NCI-H2227 treated with DMSO at 0.1 percent for 48 hours (cell line): ENCODE measurements around the gene CXorf49.
"Not testable (repeated sequence)": the region's sequence is repeated elsewhere in the genome, so short reads cannot be mapped to it uniquely, and the experiment has no call there.

Experiments
- DNase-seq: peaks from one replicate; lab custom pipeline; 2025; lab: John Stamatoyannopoulos, UW

The CXorf49 gene

GRCh38 chrX:71718185-71718584 lies at the start of gene CXorf49:
Gene CXorf49 (minus strand): TSS chrX:71718285. CDS start chrX:71718151, 134 bp downstream.
- DNase-seq: not testable (repeated sequence)

GRCh38 chrX:71767134-71767533 lies 49.0 kb upstream of the CXorf49 start:
- not testable (repeated sequence) for DNase-seq

GRCh38 chrX:71765613-71766012 lies 47.5 kb upstream of the CXorf49 start:
- not testable (repeated sequence) for DNase-seq

DNA sequence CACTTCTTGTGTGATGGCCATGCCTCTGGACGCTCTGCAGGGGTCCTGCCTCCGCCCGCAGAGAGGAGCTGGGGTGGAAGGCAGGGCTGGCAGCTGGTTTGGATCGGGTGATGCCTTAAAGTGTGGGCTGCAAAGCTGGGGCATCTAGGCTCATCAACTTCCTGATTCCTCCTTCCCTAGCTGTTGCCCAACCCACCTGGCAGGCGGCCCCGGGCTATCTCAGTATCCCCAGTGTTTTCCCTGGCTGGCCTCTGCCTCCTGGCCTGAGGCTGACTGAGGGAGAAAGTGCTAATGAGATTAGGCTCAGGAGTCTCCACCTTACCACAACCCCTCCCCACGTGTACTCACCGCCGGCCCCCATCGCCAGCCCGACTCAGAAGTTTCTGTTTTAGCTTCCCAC lies 46.7 kb upstream of the CXorf49 start:
- DNase-seq: not testable (repeated sequence)

GRCh38 chrX:71763049-71763448 lies 45.0 kb upstream of the CXorf49 start, which contains the start of gene CXorf49B:
Gene CXorf49B (plus strand): TSS chrX:71763349. CDS start chrX:71763424, 75 bp downstream.
- not testable (repeated sequence) for DNase-seq

DNA sequence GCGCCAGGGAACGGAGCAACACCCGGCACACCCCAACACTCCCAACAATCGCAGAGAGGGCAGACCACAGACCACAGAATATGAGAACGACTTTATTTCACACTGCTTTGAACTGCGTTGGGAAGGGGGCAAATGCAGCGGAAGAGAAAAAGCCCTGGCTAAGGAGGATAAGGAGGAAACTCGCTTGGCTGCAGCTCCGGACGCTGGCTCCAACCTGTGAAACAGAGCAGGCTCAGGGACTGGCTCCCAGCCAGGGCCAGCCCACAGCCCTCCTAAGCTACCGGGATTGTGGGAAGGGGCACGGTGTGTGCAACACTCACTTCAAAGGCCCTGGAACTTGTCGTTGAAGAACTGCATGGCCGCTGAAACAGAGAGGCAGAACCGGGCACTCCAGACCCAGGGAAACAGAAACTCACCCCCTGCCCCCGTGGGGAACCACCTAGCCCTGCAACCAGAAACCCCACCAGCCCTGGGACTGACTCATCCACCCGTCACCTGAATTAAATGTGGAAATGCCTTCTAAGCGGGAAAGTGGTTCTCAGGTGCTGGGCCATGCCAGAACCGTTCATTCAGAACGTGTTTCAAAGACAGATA lies 42.7 kb upstream of the CXorf49 start:
- not testable (repeated sequence) for DNase-seq

GRCh38 chrX:71720289-71720886 lies 2.3 kb upstream of the CXorf49 start:
- not testable (repeated sequence) for DNase-seq

DNA sequence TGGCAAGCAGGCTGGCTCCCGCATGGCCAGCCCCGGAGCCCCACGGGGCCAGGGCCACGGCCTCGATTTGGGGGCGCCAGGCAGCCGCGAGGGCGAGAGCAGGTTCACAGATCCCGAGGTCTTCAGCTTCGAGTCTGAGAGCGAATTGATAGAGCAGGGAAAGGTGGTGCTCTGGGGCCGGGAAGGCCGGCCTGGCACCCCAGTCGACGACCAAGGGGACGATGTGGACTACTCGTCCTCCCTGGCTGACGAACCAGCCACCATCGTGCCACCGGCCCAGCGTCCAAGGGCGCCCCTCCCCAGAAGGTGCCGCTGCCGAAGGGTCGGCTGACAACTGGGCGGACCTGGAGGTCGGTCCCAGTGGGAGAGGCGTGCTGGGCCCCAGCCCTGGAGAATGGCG lies 1.1 kb upstream of the CXorf49 start:
- DNase-seq: not testable (repeated sequence)

- DNase-seq: not testable (repeated sequence)
Measured at GRCh38 chrX:71716323-71716722, 1.8 kb downstream of the CXorf49 start.

DNA sequence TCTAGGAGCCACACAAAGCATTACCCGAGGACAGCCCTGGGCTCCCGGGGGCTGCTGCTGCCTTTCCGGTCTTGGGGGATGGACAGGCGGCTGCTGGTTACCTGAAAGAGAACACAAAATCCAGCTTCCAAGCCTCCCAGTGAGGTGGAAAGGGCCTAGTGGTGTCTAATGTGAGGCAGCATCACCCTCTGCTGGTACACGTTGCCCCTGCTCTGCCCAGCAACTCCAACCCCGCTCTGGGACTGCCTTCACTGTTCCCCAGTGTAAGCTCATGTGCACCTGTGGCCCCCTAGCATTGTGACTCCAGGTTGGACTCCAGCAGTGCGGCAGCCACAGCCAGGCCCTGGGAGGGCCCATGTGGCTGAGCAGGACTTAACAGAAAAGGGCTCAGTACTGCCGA lies 2.5 kb downstream of the CXorf49 start:
- DNase-seq: not testable (repeated sequence)

DNA sequence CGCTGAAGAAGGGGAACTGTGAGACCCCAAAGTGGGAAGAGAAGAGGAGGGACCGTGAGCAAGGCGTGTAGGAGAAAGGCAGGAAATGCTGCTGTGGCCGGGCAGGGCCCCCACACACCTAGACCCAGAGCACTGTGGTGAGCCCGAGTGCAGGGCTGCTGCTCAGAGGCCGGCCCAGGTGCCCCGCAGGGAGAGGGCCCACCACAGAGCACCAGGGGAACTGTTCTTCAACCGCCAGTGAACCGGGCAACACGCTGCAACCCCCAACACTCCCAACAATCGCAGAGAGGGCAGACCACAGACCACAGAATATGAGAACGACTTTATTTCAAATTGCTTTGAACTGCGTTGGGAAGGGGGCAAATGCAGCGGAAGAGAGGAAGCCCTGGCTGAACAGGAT lies 4.0 kb downstream of the CXorf49 start:
- not testable (repeated sequence) for DNase-seq

DNA sequence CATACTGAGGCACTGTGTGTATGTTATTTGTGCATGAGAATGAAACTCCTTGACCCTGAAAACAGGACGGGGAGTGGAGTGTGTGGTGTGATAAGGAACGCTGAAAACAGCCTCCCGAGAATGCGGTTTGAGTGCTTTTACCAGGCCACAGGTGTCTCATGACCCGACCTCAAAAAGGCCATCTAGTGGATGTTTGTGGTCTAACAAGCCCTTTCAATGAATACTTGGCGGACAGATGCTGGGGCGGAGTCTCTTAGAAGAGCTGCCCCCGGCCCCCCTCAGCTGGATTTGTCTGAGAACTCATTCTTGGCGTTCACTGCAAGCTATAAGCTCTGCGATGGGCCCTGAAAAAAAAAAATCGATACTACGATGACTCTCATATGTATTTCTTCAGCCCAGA lies 15.2 kb downstream of the CXorf49 start:
- not testable (repeated sequence) for DNase-seq

GRCh38 chrX:71699023-71699344 lies 19.1 kb downstream of the CXorf49 start:
- not testable (repeated sequence) for DNase-seq

- DNase-seq: not testable (repeated sequence)
Measured at GRCh38 chrX:71698299-71699022, 19.6 kb downstream of the CXorf49 start.

GRCh38 chrX:71697466-71698298 lies 20.4 kb downstream of the CXorf49 start:
- not testable (repeated sequence) for DNase-seq

- DNase-seq: not testable (repeated sequence)
Measured at GRCh38 chrX:71696641-71697465, 21.2 kb downstream of the CXorf49 start.

DNA sequence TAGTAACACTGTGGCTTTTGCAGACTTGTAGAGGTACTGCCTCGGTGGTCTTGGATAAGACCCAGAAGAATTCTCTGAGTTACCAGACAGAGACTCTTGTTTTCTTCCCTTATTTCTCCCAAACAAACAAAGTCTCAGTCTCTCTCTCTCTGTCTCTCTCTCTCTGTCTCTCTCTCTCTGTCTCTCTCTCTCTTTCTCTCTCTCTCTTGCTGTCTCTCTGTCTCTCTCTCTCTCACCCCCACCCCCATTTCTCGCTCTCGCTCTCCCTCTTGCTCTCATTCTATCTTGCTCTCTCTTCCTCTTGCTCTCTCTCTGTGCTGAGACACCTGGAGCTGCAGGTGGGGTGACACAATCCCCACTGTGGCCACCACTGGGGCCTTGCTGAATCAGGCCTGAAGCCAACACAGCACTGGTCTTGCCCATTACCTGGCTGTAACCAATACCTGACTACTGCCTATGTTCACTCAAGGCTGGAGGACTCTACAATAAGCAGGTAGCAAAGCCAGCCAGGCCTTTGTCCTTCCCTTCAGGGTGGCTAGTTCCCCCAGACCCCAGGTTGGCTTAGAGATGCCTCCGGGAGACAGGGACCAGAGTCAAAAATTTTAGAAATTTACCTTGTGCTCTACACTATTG lies 38.4 kb downstream of the CXorf49 start:
- no peak for DNase-seq

DNA sequence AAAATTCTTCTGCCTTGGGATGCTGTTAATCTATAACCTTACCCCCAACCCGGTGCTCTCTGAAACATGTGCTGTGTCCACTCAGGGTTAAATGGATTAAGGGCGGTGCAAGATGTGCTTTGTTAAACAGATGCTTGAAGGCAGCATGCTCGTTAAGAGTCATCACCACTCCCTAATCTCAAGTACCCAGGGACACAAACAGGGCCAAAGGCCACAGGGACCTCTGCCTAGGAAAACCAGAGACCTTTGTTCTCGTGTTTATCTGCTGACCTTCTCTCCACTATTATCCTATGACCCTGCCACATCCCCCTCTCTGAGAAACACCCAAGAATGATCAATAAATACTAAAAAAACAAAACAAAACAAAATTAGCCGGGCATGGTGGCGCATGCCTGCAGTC lies 40.9 kb downstream of the CXorf49 start:
- DNase-seq: not testable (repeated sequence)

- DNase-seq: not testable (repeated sequence)
Measured at GRCh38 chrX:71676068-71676795, 41.9 kb downstream of the CXorf49 start.

DNA sequence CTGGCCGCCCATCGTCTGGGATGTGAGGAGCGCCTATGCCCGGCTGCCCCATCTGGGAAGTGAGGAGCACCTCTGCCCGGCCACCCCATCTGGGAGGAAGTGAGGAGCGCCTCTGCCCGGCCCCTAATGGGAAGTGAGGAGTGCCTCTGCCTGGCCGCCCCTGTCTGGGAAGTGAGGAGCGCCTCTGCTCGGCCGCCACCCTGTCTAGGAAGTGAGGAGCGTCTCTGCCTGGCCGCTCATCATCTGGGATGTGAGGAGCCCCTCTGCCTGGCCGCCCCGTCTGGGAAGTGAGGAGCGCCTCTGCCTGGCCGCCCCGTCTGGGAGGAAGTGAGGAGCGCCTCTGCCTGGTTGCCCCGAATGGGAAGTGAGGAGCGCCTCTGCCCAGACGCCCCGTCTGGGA lies 42.4 kb downstream of the CXorf49 start:
- not testable (repeated sequence) for DNase-seq
